HG03439 (cell line): ENCODE results near the gene SLC11A1.

ENCODE experiments used
- ATAC-seq: cut with Tn5 transposase; IDR thresholded peaks from one replicate; pipeline ENCODE4 v1.9.1; 2021; ENCODE audit warnings: mild to moderate bottlenecking, moderate library complexity; ENCODE audit not compliant: unreplicated experiment

The SLC11A1 gene

GRCh38 chr2:218381916-218382366 is at the start of gene SLC11A1:
TSS of gene SLC11A1 (plus strand) at chr2:218382273. CDS start at chr2:218382369, 96 bp downstream.
- ATAC-seq = no peak

DNA sequence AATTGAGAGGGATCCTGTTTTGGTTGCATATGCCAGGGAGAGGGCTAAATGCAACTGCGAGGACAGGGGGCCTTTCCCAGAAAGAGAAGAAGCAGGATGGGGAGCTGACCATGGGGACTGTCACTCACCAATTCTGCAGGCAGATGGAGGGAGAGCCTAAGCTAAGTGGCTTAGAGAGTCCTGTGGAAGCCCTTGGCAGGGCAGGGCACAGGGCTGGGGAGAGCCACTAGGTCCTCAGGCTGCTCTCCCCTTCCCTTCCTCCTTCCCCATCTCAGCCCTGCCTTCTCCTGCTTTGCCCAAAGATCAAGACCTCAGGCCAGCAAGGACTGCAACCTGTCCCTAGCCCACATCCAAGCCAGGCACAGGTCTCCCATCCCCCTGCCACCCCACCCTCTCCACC is 49.8 kb upstream of the SLC11A1 start:
- ATAC-seq = no peak

GRCh38 chr2:218332920-218333645 is 49.0 kb upstream of the SLC11A1 start:
- no peak for ATAC-seq

GRCh38 chr2:218334531-218334930 is 47.5 kb upstream of the SLC11A1 start:
- ATAC-seq = no peak

DNA sequence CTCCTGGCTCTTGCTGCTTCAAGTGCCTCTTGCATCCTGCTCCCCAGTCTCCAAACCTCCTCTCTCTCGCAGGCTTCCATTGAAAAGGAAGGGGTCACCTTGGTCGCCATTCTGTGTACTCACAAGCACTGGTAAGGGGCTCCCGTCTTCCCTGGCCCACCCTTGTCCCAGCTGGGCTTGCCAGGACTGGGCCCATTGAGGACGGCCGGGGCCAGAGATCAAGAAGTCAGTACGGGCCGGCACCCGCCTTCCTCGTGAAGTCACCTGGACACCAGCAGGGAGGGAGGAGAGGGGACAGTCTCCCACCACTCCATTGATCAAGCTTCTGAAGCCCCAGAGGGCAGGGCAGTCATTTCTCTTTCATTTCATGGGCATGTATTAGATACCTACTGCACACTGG is 41.4 kb upstream of the SLC11A1 start:
- no peak for ATAC-seq

DNA sequence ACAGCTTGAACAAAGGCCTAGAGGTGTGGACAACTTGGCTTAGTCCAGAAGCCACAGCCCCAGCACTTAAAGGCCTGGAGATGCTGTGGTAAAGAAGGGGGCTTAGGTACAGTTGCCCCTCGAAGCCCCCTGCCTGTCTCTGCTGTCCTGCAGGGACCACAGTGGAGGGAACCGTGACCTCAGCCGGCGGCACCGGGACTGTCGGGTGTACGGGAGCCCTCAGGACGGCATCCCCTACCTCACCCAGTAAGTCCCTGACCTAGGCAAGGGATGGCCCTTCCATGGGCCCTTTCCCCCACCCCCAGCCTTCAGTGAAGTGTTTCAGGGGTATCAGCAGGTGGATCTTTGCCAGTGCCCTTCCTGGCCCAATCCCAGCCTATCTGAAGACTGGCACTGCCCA is 40.7 kb upstream of the SLC11A1 start:
- ATAC-seq = no peak

DNA sequence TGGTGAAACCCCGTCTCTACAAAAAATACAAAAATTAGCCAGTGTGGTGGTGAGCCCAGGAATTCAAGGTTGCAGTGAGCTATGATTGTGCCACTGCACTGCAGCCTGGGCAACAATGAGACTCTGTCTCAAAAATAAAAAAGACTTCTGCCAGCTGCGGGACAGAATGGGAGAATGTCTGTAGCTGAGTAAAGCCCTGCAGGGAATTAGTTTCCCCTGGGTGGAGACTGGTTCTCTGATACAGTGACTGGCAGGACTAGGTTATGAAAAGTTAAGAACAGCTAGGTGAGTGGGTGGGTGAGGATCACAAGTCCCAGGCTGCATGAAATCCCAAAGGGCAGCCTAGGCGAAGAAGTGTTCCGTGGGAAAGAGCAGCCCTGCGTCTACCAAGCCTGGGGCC is 39.2 kb upstream of the SLC11A1 start:
- ATAC-seq = no peak

DNA sequence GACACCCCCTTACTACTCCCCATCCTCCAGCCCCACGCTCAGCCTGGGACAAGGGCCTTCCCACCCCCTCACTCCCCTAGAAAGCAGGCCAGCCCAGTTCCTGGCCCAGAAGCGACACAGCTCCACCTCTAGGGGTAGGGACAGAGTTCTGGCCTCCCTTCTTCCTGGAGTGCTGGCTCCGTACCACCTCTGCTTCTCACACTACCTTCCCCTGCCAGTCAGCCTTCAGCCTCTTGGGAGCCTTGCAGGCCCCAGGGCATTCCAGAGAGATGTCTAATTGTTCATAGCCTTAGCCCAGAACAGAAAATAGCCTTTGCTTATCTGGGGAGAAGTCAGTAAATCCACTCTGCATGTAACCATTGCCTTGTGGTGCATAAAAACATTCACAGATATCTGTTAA is 38.5 kb upstream of the SLC11A1 start:
- ATAC-seq = no peak

DNA sequence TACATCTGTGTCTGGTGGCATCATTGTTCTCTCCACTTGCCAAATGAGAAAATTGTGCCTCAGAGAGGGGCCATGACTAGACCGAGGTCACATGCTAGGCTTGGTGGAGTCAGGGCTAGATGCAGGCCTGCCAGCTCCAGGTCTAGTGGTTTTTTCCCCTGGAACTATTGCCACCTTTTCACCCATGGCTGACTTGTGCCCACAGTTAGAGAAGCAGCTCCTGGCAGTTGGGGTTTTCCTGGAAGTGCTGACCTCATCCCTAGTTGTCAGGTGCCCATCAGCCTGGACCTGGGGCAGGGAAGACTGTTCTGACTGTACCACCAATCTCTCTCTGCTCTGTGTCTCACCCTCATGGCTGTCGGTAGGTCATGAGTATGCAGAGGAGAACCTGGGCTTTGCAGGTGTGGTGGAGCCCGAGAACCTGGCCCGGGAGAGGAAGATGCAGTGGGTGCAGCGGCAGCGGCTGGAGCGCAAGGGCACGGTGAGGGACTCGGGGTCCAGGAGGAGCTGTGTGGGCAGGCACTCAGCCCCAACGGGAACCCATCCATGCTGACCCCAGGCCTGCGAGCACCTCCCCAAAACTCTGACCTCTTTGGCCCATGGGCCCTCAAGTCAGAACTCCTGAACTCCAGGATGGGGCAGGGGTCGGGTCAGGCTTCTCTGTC is 37.9 kb upstream of the SLC11A1 start:
- ATAC-seq = no peak

DNA sequence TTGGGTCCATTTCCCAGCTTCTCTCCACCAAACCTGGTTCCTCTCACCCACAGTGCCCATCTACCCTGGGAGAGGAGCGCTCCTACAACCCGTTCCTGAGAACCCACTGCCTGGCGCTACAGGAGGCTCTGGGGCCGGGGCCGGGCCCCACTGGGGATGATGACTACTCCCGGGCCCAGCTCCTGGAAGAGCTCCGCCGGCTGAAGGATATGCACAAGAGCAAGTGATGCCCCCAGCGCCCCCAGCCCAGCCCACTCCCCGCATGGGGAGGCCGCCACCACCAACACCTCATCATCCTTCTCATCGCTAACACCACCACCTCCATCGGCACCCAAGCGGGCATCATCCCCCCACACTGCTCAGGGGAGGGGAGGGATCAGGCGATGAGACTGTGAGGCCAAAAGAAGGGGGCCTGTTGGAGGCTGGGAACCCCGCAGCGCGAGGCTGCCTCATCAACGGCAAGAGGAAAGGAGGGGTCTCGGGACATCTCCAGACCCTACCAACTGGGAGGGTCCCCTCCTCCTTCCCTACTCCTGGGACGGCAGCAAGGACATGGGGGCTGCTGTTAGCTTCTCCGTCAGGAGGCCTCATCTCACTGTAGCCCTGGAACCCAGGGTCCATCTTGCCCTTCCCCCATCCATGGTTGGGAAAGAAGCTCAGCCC is 37.2 kb upstream of the SLC11A1 start:
- no peak for ATAC-seq

GRCh38 chr2:218345491-218346236 is 36.4 kb upstream of the SLC11A1 start:
- no peak for ATAC-seq

DNA sequence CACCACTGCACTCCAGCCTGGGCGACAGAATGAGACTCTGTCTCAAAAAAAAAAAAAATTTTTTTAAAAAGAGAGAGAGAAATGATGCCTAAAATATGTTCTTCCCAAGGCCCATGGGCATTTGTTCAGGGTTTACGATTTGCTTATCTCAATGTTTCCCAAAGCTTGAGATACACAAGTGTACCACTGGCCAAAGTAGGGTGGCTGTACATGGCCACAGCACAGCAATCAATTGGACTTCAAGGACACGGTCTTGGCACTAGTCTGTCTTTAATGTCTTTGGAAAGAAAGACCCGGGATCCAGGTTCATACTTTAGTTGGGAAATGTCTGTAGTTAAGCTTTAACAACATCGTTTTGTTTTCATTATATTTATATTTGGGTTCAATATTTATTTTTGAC is 34.9 kb upstream of the SLC11A1 start:
- no peak for ATAC-seq

- no peak for ATAC-seq
Measured at GRCh38 chr2:218354045-218354444, 28.0 kb upstream of the SLC11A1 start.

- no peak for ATAC-seq
Measured at GRCh38 chr2:218354850-218355443, 27.1 kb upstream of the SLC11A1 start.

DNA sequence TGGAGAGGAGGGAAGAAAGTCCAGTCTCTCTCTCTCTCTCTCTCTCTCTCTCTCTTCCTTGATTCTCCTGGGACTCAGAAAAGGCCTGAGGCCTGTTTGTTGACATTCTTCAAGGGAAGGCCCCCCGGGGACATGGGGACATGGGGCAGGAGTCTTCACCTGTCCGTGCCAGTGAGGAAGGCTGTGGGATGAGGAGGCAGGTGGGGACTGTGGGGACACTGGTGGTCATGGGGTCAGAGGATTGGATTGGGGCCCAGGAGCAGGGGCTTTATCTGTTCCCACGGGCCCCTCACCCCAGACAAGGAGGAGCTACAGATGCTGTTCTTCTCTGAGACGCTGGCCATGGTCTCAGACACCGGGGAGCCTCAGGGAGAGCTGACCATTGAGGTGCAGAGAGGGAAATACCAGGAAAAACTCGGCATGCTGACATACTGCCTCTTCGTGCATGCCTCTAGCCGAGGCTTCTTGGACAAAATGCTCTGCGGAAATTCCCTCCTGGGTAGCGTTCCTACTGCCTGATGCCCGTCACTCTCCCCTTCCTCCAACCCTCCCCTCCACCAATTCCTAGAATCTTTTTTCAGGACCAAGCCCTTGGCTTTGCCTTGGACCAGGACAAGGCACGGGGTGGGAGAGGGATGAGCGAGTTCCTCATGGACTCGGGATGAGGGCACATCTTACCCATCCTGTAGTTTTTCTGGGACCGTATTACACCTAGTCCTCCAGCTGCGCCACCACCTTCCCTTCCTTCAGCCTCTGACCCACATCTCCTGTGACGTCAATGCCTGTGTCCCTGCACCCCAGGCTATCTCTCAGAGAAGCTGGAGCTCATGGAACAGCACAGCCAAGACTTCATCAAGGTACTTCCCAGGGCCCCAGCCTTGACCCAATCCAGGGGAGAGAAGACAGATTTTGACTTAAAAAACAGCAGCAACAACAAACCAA is 24.6 kb upstream of the SLC11A1 start:
- ATAC-seq = no peak

- ATAC-seq = no peak
Measured at GRCh38 chr2:218360453-218360852, 21.6 kb upstream of the SLC11A1 start.

GRCh38 chr2:218362606-218363005 is 19.5 kb upstream of the SLC11A1 start:
- ATAC-seq = no peak

DNA sequence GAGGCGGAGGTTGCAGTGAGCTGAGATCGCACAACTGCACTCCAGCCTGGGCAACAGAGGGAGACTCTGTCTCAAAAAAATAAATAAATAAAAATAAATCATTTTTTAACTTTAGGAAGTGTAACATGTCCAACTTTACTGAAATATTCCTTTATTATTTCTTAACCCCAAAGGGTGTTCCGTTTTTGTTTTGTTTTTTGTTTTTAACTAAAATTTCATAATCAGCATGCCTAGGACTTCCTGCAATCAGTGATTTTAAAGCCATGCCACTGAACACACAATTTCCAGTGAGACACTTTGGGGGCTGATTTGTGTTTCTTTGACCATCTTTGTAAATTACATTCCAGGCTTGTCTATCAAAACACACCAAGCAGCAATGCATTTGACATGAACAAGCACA is 18.3 kb upstream of the SLC11A1 start:
- ATAC-seq = no peak

- no peak for ATAC-seq
Measured at GRCh38 chr2:218364196-218364595, 17.9 kb upstream of the SLC11A1 start.
